WTC11 (cell line): ENCODE measurements around the gene TGFBR2. TPM values are rescaled to one million over a fixed set of nuclear protein-coding genes. Genes with fewer than 3 reads are reported as not detected.

Source experiments
- ATAC-seq: fragments of 200-7000 bp; cut with Tn5 transposase; 2 replicates; pipeline ENCODE4 v1.10.0; 2021; ENCODE audit warnings: mild to moderate bottlenecking, moderate library complexity
- CTCF ChIA-PET: fragments of 300-600 bp; sonication (Branson Sonifier 250); formaldehyde crosslinking; loops from one replicate; lab custom pipeline; 2021; ENCODE audit warnings: antibody characterized with exemption; lab: Charles Lee
- POLR2A ChIA-PET: fragments of 350-600 bp; sonication (Branson Sonifier 250); formaldehyde crosslinking; loops from one replicate; lab custom pipeline; 2021; ENCODE audit warnings: antibody characterized with exemption; lab: Charles Lee
- DNase-seq: peaks from one replicate; pipeline ENCODE4 v3.0.0; 2021; ENCODE audit warnings: low spot score
- H3K27ac Mint-ChIP-seq: 2 replicates; pipeline ENCODE4 v1.8.0; 2021; ENCODE audit warnings: mixed read lengths
- H3K27me3 Mint-ChIP-seq: 2 replicates; pipeline ENCODE4 v1.8.0; 2021; ENCODE audit warnings: low read depth, mild to moderate bottlenecking, moderate library complexity, mixed read lengths
- H3K36me3 Mint-ChIP-seq: 2 replicates; pipeline ENCODE4 v1.8.0; 2021; ENCODE audit warnings: mixed read lengths
- H3K4me1 Mint-ChIP-seq: 2 replicates; pipeline ENCODE4 v1.8.0; 2022; ENCODE audit warnings: mixed read lengths
- H3K4me3 Mint-ChIP-seq: 2 replicates; pipeline ENCODE4 v1.8.0; 2021; ENCODE audit warnings: mild to moderate bottlenecking, moderate library complexity, mixed read lengths
- H3K9me3 Mint-ChIP-seq: 2 replicates; pipeline ENCODE4 v1.8.0; 2021; ENCODE audit warnings: mixed read lengths
- CDX4 ChIP-seq: fragments of 250-450 bp; sonication (Bioruptor Pico); IDR thresholded peaks from 2 replicates; pipeline ENCODE4 v1.9.0; 2021; ENCODE audit warnings: moderate library complexity, mild to moderate bottlenecking, inconsistent platforms, borderline replicate concordance
- ETV6 ChIP-seq: sonication (generic); formaldehyde crosslinking; IDR thresholded peaks from 2 replicates; pipeline ENCODE4 v1.8.1; 2022; ENCODE audit warnings: mild to moderate bottlenecking, missing genetic modification reagents
- FOXK1 ChIP-seq: sonication (generic); formaldehyde crosslinking; IDR thresholded peaks from 2 replicates; pipeline ENCODE4 v1.8.0; 2022; ENCODE audit warnings: mild to moderate bottlenecking, moderate library complexity, missing genetic modification reagents
- GTF2I ChIP-seq: fragments of 250-450 bp; sonication (Bioruptor Pico); conservative IDR thresholded peaks from 2 replicates; pipeline ENCODE4 v1.4.0; 2021; ENCODE audit warnings: mild to moderate bottlenecking
- HMGXB4 ChIP-seq: sonication (generic); formaldehyde crosslinking; IDR thresholded peaks from 2 replicates; pipeline ENCODE4 v1.8.1; 2023; ENCODE audit warnings: mild to moderate bottlenecking, moderate library complexity, missing genetic modification reagents
- IRF2 ChIP-seq: sonication (generic); formaldehyde crosslinking; IDR thresholded peaks from 2 replicates; pipeline ENCODE4 v1.8.0; 2022; ENCODE audit warnings: low read depth, missing genetic modification reagents, borderline replicate concordance
- KAT7 ChIP-seq: sonication (generic); formaldehyde crosslinking; IDR thresholded peaks from 2 replicates; pipeline ENCODE4 v1.8.1; 2023; ENCODE audit warnings: missing genetic modification reagents, mild to moderate bottlenecking, borderline replicate concordance
- MYBL2 ChIP-seq: sonication (generic); formaldehyde crosslinking; IDR thresholded peaks from 2 replicates; pipeline ENCODE4 v1.8.1; 2023; ENCODE audit warnings: mild to moderate bottlenecking, moderate library complexity, missing genetic modification reagents
- NFE2L1 ChIP-seq: sonication (generic); formaldehyde crosslinking; IDR thresholded peaks from 2 replicates; pipeline ENCODE4 v1.8.1; 2023; ENCODE audit warnings: missing genetic modification reagents
- NR1H2 ChIP-seq: sonication (generic); formaldehyde crosslinking; IDR thresholded peaks from 2 replicates; pipeline ENCODE4 v1.9.0; 2021; ENCODE audit warnings: mild to moderate bottlenecking, moderate library complexity, missing genetic modification reagents
- NR2C2 ChIP-seq: sonication (generic); formaldehyde crosslinking; IDR thresholded peaks from 2 replicates; pipeline ENCODE4 v1.8.0; 2022; ENCODE audit warnings: mild to moderate bottlenecking, missing genetic modification reagents
- NR3C1 ChIP-seq: sonication (generic); formaldehyde crosslinking; conservative IDR thresholded peaks from 2 replicates; pipeline ENCODE4 v1.8.1; 2023; ENCODE audit warnings: low read depth, mild to moderate bottlenecking, missing genetic modification reagents
- SMAD3 ChIP-seq: sonication (generic); formaldehyde crosslinking; IDR thresholded peaks from 2 replicates; pipeline ENCODE4 v1.8.0; 2022; ENCODE audit warnings: missing genetic modification reagents, mild to moderate bottlenecking, borderline replicate concordance
- SMAD4 ChIP-seq: sonication (generic); formaldehyde crosslinking; IDR thresholded peaks from 2 replicates; pipeline ENCODE4 v1.8.0; 2022; ENCODE audit warnings: mild to moderate bottlenecking, missing genetic modification reagents
- TP53 ChIP-seq: sonication (generic); formaldehyde crosslinking; IDR thresholded peaks from 2 replicates; pipeline ENCODE4 v1.8.1; 2023; ENCODE audit warnings: mild to moderate bottlenecking, missing genetic modification reagents
- ZNF232 ChIP-seq: sonication (generic); formaldehyde crosslinking; IDR thresholded peaks from 2 replicates; pipeline ENCODE4 v1.8.0; 2022; ENCODE audit warnings: mild to moderate bottlenecking, missing genetic modification reagents
- ZNF317 ChIP-seq: sonication (generic); formaldehyde crosslinking; IDR thresholded peaks from 2 replicates; pipeline ENCODE4 v1.8.1; 2023; ENCODE audit warnings: low read depth, mild to moderate bottlenecking, moderate library complexity, missing genetic modification reagents, borderline replicate concordance
- ZSCAN18 ChIP-seq: fragments of 250-450 bp; sonication (Bioruptor Pico); IDR thresholded peaks from 2 replicates; pipeline ENCODE4 v2.1.2; 2022; ENCODE audit warnings: mild to moderate bottlenecking, moderate library complexity
- total RNA-seq: library from RNA; stranded (reverse); gene quantifications from 3 replicates; pipeline ENCODE4 v1.2.3, GENCODE V29; 2021
- TF ChIP-seq, protein P1 (sequence below): fragments of 250-450 bp; sonication (Bioruptor Pico); IDR thresholded peaks from 2 replicates; pipeline ENCODE4 v1.8.0; 2021; ENCODE audit warnings: mild to moderate bottlenecking
- TF ChIP-seq, protein P2 (sequence below): sonication (generic); formaldehyde crosslinking; IDR thresholded peaks from 2 replicates; pipeline ENCODE4 v1.8.1; 2023; ENCODE audit warnings: mild to moderate bottlenecking, missing genetic modification reagents
- TF ChIP-seq, protein P3 (sequence below): sonication (generic); formaldehyde crosslinking; IDR thresholded peaks from 2 replicates; pipeline ENCODE4 v1.8.1; 2023; ENCODE audit warnings: mild to moderate bottlenecking, missing genetic modification reagents
- TF ChIP-seq, protein P4 (sequence below): sonication (generic); formaldehyde crosslinking; IDR thresholded peaks from 2 replicates; pipeline ENCODE4 v1.8.0; 2022; ENCODE audit warnings: mild to moderate bottlenecking, missing genetic modification reagents

Gene TGFBR2
- total RNA-seq, 1 experiment from 2014 or later: 9.6 TPM

- no peak for TF ChIP-seq TP53 (CRISPR knock-in tag)
- no peak for TF ChIP-seq NFE2L1 (CRISPR knock-in tag)
- no peak for TF ChIP-seq SMAD3 (CRISPR knock-in tag)
- no peak for TF ChIP-seq KAT7
- TF ChIP-seq GTF2I: no peak
- no peak for TF ChIP-seq NR1H2 (CRISPR knock-in tag)
- no peak for TF ChIP-seq FOXK1
- TF ChIP-seq ETV6: no peak
- TF ChIP-seq, all 79 proteins: peak for 0
Observed at GRCh38 chr3:30682434-30683155, 76.2 kb downstream of the TGFBR2 start (continued).

GRCh38 chr3:30683769-30684168, 77.4 kb downstream of the TGFBR2 start:
- H3K9me3 Mint-ChIP-seq: no peaks in the 10 kb centered on the region
- ChIA-PET POLR2A (no interaction called here), CTCF (no interaction called here)
- DNase-seq: no peak
- no peaks in the 10 kb centered on the region for H3K27me3 Mint-ChIP-seq
- peaks cover 43% of the 10 kb centered on the region for H3K4me1 Mint-ChIP-seq
- H3K4me3 Mint-ChIP-seq: no peak overlapping the region
- no peak for ATAC-seq
- H3K36me3 Mint-ChIP-seq: peaks cover 29% of the 10 kb centered on the region
- no peak for TF ChIP-seq FOXK1
- no peak for TF ChIP-seq MYBL2
- no peak for TF ChIP-seq ZNF232 (CRISPR knock-in tag)
- peak overlapping the region; percentile 47; the same call in 1 of the 2 replicates for H3K27ac Mint-ChIP-seq

DNA sequence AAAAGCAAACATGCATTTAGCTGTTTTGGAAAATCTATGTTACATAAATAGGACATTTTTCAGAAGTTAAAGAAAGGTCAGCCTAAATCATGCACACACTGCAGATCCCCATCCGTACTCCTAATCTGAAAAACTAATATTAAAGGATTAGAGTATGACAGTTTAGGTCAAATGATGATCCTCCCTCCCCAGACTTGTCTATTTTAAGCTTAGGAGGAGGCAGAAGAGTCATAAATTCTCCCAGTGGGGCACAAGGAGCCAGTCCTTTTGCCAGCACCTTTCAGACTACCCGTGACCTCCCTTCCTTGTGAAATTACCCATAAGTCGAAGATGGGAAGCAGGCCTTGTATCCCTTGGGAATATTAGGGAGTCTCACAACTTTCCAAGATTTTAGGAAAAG, 78.0 kb downstream of the TGFBR2 start:
- peaks cover 30% of the 10 kb centered on the region for H3K36me3 Mint-ChIP-seq
- H3K27ac Mint-ChIP-seq: no peak overlapping the region
- ATAC-seq (no peak), DNase-seq (no peak)
- no peak for TF ChIP-seq KAT7
- TF ChIP-seq, protein P1, sequence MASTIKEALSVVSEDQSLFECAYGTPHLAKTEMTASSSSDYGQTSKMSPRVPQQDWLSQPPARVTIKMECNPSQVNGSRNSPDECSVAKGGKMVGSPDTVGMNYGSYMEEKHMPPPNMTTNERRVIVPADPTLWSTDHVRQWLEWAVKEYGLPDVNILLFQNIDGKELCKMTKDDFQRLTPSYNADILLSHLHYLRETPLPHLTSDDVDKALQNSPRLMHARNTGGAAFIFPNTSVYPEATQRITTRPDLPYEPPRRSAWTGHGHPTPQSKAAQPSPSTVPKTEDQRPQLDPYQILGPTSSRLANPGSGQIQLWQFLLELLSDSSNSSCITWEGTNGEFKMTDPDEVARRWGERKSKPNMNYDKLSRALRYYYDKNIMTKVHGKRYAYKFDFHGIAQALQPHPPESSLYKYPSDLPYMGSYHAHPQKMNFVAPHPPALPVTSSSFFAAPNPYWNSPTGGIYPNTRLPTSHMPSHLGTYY (CRISPR knock-in tag): no peak
- TF ChIP-seq IRF2 (CRISPR knock-in tag): no peak
- TF ChIP-seq SMAD4 (CRISPR knock-in tag): no peak
- TF ChIP-seq NR3C1 (CRISPR knock-in tag): no peak
- no peak for TF ChIP-seq HMGXB4 (CRISPR knock-in tag)
- TF ChIP-seq ZNF317: no peak
- TF ChIP-seq ZSCAN18: no peak
- TF ChIP-seq, protein P2, sequence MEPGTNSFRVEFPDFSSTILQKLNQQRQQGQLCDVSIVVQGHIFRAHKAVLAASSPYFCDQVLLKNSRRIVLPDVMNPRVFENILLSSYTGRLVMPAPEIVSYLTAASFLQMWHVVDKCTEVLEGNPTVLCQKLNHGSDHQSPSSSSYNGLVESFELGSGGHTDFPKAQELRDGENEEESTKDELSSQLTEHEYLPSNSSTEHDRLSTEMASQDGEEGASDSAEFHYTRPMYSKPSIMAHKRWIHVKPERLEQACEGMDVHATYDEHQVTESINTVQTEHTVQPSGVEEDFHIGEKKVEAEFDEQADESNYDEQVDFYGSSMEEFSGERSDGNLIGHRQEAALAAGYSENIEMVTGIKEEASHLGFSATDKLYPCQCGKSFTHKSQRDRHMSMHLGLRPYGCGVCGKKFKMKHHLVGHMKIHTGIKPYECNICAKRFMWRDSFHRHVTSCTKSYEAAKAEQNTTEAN (CRISPR knock-in tag): no peak
- TF ChIP-seq, protein P3, sequence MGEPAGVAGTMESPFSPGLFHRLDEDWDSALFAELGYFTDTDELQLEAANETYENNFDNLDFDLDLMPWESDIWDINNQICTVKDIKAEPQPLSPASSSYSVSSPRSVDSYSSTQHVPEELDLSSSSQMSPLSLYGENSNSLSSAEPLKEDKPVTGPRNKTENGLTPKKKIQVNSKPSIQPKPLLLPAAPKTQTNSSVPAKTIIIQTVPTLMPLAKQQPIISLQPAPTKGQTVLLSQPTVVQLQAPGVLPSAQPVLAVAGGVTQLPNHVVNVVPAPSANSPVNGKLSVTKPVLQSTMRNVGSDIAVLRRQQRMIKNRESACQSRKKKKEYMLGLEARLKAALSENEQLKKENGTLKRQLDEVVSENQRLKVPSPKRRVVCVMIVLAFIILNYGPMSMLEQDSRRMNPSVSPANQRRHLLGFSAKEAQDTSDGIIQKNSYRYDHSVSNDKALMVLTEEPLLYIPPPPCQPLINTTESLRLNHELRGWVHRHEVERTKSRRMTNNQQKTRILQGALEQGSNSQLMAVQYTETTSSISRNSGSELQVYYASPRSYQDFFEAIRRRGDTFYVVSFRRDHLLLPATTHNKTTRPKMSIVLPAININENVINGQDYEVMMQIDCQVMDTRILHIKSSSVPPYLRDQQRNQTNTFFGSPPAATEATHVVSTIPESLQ (CRISPR knock-in tag): no peak
- TF ChIP-seq, protein P4, sequence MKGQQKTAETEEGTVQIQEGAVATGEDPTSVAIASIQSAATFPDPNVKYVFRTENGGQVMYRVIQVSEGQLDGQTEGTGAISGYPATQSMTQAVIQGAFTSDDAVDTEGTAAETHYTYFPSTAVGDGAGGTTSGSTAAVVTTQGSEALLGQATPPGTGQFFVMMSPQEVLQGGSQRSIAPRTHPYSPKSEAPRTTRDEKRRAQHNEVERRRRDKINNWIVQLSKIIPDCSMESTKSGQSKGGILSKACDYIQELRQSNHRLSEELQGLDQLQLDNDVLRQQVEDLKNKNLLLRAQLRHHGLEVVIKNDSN: no peak
- TF ChIP-seq NR2C2 (CRISPR knock-in tag): no peak
- no peak for TF ChIP-seq CDX4
- ChIA-PET CTCF (no interaction called here), POLR2A (no interaction called here)
- H3K27me3 Mint-ChIP-seq: no peaks in the 10 kb centered on the region
- H3K4me3 Mint-ChIP-seq: no peak overlapping the region
- H3K4me1 Mint-ChIP-seq: peaks cover 43% of the 10 kb centered on the region
- no peaks in the 10 kb centered on the region for H3K9me3 Mint-ChIP-seq
